ENCODE data around the gene KCNAB2.

The KCNAB2 gene

DNA sequence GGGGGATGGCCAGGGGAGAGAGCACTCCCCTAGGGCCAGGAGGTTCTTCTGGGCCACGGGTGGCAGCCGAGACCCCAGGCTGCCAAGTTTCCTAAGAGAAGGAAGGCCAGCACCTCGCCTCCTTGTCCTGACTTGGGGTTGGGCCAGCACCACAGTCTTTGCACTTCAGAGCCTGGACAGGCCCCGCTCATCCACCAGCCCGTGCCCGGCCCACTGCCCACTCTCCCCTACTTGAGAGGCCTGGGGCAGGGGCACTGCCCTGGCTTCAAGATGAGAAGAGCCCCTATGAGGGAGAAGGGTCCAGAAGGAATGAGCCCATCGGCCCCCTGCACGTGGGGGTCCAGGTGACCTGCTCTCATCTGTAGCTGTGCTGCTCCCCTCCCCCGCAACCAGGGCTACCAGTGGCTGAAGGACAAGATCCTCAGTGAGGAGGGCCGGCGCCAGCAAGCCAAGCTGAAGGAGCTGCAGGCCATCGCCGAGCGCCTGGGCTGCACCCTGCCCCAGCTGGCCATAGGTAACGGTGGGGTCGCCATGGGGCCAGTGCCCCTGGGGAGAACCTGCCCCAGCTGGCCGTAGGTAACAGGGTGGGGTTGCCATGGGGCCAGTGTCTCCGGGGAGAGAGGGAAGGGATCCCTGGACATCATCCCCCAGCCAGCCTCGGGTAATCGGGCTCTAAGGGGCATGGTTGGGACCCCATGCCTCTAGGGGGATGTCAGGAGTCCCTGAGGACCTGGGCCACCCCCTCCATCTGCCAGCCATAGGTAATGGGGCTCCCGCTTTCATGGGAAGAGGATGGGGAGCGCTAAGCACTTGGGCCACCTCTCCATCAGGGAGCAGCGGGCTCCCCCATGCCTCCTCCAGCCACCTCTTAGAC, 50.8 kb downstream of the KCNAB2 start:
- no peak for TF ChIP-seq GABPA (IDR thresholded peaks at IDR 0.05; ENCODE audit: low read depth)
- peak; percentile 16; the same call in 1 of the 2 replicates for TF ChIP-seq POLR2AphosphoS5 (IDR thresholded peaks at IDR 0.05; ENCODE audit: low read depth)
- no peak for TF ChIP-seq SPI1 (IDR thresholded peaks at IDR 0.05; ENCODE audit: borderline replicate concordance, low read depth)
- TF ChIP-seq, protein P1, sequence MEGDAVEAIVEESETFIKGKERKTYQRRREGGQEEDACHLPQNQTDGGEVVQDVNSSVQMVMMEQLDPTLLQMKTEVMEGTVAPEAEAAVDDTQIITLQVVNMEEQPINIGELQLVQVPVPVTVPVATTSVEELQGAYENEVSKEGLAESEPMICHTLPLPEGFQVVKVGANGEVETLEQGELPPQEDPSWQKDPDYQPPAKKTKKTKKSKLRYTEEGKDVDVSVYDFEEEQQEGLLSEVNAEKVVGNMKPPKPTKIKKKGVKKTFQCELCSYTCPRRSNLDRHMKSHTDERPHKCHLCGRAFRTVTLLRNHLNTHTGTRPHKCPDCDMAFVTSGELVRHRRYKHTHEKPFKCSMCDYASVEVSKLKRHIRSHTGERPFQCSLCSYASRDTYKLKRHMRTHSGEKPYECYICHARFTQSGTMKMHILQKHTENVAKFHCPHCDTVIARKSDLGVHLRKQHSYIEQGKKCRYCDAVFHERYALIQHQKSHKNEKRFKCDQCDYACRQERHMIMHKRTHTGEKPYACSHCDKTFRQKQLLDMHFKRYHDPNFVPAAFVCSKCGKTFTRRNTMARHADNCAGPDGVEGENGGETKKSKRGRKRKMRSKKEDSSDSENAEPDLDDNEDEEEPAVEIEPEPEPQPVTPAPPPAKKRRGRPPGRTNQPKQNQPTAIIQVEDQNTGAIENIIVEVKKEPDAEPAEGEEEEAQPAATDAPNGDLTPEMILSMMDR (IDR thresholded peaks at IDR 0.05; ENCODE audit: insufficient read depth, low read length), result no peak
- TF ChIP-seq REST (IDR thresholded peaks at IDR 0.05; ENCODE audit: insufficient replicate concordance, low read depth), result no peak

DNA sequence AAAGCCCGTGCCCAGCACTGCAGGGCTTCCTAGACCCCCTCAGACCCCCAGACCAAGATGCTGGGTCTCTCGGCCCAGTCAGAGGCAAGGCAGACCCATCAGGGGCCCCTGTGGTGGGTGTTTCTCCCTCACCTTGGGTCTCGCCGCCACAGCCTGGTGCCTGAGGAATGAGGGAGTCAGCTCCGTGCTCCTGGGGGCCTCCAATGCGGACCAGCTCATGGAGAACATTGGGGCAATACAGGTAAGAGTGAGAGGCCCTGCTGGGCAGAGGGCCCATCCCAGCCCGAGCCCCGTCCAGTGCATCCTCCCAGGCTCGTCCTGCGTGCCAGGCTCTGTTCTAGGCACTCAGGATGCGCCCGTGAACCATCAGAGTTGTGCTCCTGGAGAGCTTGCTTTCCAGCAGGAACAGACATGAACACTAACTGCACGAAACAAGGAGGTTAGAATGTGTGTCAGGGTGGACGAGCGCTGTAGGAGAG, 51.5 kb downstream of the KCNAB2 start:
- H3K27ac ChIP-seq (replicated peaks), result no peak overlapping the region
- no peak overlapping the region for H3K4me3 ChIP-seq (replicated peaks; ENCODE audit: insufficient read depth, low read length)
- H3K27me3 ChIP-seq (ENCODE audit: insufficient read depth, poor library complexity, severe bottlenecking), result no peaks in the 10 kb centered on the region
- DNase-seq (ENCODE audit: low read depth in 1 of 2, low spot score in 1 of 2), result no peak
- TF ChIP-seq SPI1 (IDR thresholded peaks at IDR 0.05; ENCODE audit: borderline replicate concordance, low read depth) (no peak), POLR2AphosphoS5 (IDR thresholded peaks at IDR 0.05; ENCODE audit: low read depth) (no peak), GABPA (IDR thresholded peaks at IDR 0.05; ENCODE audit: low read depth) (no peak), REST (IDR thresholded peaks at IDR 0.05; ENCODE audit: insufficient replicate concordance, low read depth) (no peak)
- TF ChIP-seq, protein P1 (IDR thresholded peaks at IDR 0.05; ENCODE audit: insufficient read depth, low read length), result no peak

More for the DNA sequence above, 50.8 kb downstream of the KCNAB2 start:
- no peak for DNase-seq (ENCODE audit: low read depth in 1 of 2, low spot score in 1 of 2)
- Histone ChIP-seq H3K27me3 (ENCODE audit: insufficient read depth, poor library complexity, severe bottlenecking) (no peaks in the 10 kb centered on the region), H3K4me3 (replicated peaks; ENCODE audit: insufficient read depth, low read length) (no peak overlapping the region), H3K27ac (replicated peaks) (no peak overlapping the region)

DNA sequence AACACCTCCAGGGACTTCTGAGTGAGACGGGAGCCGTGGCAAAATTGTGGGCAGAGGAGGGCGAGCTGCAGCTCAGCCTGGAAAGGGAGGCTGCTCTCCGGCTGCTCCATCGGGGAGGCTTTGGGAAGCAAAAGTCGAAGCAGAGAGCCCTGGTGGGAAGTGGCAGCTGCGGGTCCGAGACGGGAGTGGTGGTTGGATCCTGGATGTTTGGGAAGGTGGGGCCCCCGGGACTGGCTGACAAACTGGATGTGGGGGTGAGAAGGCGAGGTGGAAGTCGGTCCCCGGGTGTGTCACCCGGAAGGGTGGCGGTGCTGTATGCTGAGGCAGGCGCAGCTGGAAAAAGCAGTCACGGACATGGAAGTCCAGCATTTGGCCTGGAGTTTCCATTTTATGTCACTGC, 52.1 kb downstream of the KCNAB2 start:
- Histone ChIP-seq H3K4me3 (replicated peaks; ENCODE audit: insufficient read depth, low read length) (no peak overlapping the region), H3K27ac (replicated peaks) (no peak overlapping the region), H3K27me3 (ENCODE audit: insufficient read depth, poor library complexity, severe bottlenecking) (no peaks in the 10 kb centered on the region)
- no peak for TF ChIP-seq POLR2AphosphoS5 (IDR thresholded peaks at IDR 0.05; ENCODE audit: low read depth)
- TF ChIP-seq SPI1 (IDR thresholded peaks at IDR 0.05; ENCODE audit: borderline replicate concordance, low read depth), result no peak
- TF ChIP-seq, protein P1 (IDR thresholded peaks at IDR 0.05; ENCODE audit: insufficient read depth, low read length), result no peak
- TF ChIP-seq REST (IDR thresholded peaks at IDR 0.05; ENCODE audit: insufficient replicate concordance, low read depth), result no peak
- TF ChIP-seq GABPA (IDR thresholded peaks at IDR 0.05; ENCODE audit: low read depth), result no peak
- DNase-seq (ENCODE audit: low read depth in 1 of 2, low spot score in 1 of 2), result no peak

Measured in HL-60 (cell line).